Dedifferentiated amniotic fluid mesenchymal stem cell (primary cell): ENCODE results near the gene MED17.
"Not testable (repeated sequence)": the region's sequence is repeated elsewhere in the genome, so short reads cannot be mapped to it uniquely, and the experiment has no call there.

ENCODE experiments used
- DNase-seq: peaks from one replicate; pipeline ENCODE4 v3.0.0-alpha.2; 2016; ENCODE audit errors: extremely low spot score

The MED17 gene

DNA sequence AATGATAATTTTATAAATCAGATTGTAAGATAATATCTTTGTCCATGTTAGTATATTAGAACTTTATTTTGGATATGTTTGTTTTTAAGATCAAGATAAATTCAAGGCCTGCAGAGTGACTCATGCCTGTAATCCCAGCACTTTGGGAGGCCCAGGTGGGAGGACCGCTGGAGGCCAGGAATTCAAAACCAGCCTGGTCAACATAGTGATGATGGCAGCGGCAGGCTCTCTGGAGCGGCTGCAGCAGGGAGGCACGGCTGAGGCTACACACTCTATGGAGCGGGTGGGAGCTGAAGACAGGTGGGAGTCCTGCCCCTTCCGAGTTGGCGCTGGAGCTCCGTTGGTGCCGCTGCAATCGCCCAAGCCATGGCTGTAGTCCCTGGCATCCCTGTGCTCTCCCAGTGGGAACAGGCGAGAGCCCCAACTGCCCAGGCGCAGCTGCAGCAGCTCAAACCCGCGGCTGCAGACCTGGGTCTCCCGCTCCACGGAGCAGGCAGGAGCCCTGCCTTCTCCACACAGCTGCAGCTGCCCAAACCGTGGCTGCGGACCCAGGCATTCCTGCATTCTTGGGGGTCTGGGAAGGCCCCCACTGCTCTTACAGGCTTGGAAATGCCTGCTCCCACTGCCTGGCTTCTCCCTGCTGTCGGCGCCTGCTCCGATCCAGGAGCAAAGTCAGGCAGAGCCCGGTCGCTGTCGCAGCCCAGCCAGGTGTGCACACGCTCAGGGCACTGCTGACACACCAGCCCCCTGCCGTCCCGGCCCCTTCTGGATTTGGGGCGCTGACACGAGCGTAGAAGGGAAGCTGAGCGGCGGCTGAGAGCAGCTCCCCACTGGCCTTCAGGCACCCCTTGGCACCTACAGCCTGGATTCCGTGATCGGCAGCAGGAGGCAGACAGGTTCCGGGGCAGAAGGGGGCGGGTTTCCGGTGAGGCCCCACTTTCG, 25.9 kb upstream of the MED17 start:
- DNase-seq, result no peak

DNA sequence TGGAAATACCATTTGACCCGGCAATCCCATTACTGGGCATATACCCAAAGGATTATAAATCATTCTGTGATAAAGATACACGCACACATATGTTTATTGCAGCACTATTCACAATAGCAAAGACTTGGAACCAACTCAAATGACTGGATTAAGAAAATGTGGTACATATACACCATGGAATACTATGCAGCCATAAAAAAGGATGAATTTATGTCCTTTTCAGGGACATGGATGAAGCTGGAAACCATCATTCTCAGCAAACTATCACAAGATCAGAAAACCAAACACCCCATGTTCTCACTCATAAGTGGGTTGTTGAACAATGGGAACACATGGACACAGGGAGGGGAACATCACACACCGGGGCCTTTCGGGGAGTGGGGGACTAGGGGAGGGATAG, 25.0 kb upstream of the MED17 start:
- not testable (repeated sequence) for DNase-seq

- DNase-seq, result no peak
These were observed 22.2 kb upstream of the MED17 start for GRCh38 chr11:93761910-93762309.

GRCh38 chr11:93765551-93765950, 18.5 kb upstream of the MED17 start:
- DNase-seq, result no peak

DNA sequence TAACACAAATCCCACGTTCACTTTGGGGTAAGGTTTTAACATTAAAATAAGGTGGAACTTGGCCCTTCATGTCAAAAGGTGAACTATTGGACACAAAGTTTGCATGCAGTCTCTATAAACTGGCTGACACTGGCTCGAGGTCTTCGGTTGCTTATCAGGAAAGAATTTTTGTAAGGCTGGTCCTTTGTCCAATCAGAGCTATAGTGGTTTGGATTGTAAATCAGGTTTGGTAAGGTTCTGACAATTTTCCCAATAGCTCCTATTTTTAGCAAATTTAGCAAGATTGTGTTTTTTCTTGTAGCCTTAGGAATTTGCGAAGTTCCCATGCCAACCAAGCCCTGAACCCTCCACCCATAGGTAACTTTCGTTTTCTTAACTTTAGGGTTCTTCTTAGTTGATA, 17.6 kb upstream of the MED17 start:
- DNase-seq, result no peak

DNA sequence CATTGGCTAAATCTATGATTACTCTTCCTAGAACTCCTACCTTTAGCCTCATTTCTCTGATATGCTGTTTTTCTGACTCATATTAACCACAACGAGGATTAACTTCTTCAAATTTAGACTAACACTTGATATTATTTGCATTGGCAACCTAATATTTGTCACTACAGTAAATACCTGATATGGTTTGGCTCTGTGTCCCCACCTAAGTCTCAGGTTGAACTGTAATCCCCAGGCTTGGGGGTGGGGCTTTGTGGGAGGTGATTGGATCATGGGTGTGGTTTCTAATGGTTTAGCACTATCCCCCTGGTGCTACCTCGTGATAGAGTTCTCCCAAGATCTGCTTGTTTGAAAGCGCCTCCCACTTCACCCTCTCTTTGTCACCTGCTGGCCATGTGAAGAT, 17.1 kb upstream of the MED17 start:
- DNase-seq, result no peak

DNA sequence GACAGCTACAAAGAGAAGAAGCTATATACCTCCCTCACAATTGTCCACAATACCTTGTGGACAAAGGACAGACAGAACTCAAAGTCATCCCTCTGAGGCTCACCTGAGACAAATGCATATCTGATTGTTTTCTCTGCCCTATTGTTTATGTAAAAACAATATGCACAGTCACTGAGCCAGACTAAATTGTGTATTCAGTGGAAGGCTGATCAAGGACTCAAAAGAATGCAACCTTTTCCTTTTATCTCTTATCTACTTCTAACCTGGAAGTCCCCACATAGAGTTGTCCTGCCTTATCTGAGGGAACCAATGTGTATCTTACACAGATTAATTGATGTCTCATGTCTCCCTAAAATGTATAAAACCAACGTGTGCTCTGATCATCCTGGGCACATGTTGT, 13.9 kb upstream of the MED17 start:
- no peak for DNase-seq

DNA sequence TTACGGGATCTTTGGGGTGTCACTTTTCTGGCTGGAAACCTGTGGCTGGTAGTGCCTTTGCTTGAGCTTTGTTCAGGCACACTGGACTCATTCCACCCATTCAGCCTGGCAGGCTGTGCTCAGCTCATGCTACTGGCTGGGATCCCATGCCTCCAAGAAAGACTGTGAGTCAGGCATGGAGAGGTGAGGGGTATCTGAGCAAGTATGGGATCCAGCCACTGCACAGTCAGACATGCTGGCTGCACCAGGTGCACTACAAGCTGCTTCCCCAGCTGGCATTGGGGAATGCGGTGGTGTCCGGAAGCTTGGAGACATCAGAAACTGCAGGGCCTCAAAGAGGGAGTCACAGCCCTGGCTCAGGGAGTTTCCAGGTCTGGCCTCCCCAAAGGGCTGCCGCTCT, 12.0 kb upstream of the MED17 start:
- no peak for DNase-seq

GRCh38 chr11:93773045-93773477, 11.0 kb upstream of the MED17 start:
- no peak for DNase-seq

DNA sequence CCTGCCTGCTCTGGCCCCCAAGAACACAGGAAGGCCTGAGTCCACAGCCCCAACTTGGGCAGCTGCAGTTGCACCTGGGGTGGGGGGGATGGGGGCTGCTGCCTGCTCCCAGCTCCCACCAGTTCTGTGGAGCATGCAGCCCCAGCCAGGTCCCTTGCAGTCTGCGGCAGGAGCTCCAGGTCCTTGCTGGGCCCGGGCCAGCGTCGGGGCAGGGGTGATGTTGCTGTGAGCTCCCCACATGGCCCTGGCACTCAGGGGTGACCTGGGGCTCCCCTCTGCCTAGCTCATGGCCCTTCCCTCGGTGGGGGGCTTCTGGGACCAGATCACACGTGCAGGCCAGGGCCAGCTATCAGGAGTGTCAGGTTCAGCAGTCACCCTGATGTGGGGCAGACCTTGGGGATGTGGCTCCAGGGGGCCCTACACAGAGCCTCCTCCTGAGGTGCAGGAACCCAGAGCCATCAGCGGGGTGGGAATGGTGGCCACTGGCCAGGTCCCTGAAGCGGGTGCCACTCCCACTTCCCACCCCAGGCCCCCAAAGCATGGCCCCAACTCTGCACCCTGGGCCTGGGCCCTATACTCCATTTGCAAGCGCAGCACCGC, 10.4 kb upstream of the MED17 start:
- DNase-seq, result no peak

GRCh38 chr11:93774560-93774959, 9.5 kb upstream of the MED17 start:
- not testable (repeated sequence) for DNase-seq

DNA sequence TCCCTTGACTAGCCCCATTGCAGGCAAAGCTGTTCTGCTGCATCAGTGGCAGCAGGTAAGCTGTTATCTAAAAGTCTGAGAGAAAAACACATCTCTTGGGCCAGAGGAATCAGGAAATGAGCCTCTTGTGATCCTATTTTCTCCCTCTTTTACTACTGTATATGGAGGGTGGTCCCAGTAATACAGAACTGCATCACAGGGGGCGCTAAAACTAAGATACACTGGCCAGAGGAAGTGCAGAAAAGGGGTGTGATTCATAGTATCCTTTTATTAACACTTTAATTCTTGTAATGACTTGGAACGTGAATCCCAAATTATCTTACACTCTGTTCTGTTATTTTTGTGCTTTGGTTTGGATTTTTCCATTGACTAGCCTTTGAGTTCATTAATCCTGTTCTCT, 8.8 kb upstream of the MED17 start:
- no peak for DNase-seq

GRCh38 chr11:93783362-93783761, 720 bp upstream of the MED17 start:
- DNase-seq, result no peak

GRCh38 chr11:93783765-93784144, 327 bp upstream of the MED17 start:
- no peak for DNase-seq

DNA sequence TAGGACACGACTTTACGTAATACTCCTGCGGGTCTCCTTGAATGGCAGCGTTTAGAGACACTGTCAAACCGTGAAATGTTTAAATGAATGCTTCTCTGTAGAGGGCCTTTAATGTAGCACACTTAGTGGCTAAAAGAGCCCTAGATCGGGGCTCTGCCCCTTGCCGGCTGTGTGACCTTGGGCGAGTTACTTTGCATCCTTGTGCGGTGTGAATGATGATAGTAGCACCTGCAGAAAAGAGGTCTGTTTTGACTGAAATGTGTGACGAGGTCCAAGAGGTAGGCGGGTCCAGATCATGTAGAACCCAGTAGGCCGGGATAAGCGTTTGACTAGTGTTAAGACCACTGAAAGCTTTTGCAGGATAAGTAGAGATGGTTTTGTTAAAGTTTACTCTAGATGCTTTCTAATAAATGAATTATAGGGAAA, 866 bp downstream of the MED17 start:
- no peak for DNase-seq

- no peak for DNase-seq
These were observed 7.4 kb downstream of the MED17 start for GRCh38 chr11:93791493-93791892.

DNA sequence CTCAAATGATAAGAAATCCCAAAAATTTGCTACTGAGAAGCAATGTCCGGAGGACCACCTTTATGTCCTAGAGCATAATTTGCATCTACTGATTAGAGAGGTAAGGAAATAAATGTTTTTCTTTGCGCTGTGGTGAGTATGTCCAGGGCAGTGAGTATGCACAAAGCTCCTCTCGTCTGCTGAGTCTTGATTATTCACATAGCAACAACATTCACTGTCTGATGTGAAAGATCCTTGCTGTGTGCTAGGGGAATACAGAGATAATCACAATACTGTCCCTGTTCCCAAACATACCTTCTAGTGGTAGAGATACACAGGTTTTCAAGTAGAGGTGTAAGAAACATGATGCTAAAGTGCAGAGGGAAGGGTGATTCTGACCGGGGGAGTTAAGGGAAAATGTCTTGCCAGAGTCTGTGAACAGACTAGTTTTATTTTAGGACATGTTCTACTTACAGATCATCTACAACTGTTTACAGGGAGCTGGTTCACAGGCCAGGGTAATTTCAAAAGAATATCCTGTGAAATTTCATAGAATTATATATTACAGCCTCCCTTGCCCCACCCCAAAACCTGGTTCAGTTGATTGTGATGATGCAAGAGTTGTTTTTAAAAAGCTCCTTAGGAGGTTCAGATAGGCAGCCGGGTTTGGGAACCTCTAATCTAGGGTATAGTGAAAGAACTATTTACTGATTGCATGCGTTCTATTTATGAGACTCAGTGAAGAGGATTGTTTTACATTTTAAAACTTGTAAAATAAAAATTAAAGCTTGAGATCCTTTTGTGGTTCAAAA, 12.6 kb downstream of the MED17 start:
- no peak for DNase-seq

- no peak for DNase-seq
These were observed 17.3 kb downstream of the MED17 start for GRCh38 chr11:93801366-93801765.

GRCh38 chr11:93804879-93805278, 20.8 kb downstream of the MED17 start:
- DNase-seq, result no peak

GRCh38 chr11:93807980-93808379, 23.9 kb downstream of the MED17 start:
- DNase-seq, result no peak

- no peak for DNase-seq
These were observed 29.9 kb downstream of the MED17 start for GRCh38 chr11:93813974-93814373.

GRCh38 chr11:93814966-93815633, 31.0 kb downstream of the MED17 start:
- DNase-seq, result no peak
